ENCODE results near the gene CEBPE.

The CEBPE gene

DNA sequence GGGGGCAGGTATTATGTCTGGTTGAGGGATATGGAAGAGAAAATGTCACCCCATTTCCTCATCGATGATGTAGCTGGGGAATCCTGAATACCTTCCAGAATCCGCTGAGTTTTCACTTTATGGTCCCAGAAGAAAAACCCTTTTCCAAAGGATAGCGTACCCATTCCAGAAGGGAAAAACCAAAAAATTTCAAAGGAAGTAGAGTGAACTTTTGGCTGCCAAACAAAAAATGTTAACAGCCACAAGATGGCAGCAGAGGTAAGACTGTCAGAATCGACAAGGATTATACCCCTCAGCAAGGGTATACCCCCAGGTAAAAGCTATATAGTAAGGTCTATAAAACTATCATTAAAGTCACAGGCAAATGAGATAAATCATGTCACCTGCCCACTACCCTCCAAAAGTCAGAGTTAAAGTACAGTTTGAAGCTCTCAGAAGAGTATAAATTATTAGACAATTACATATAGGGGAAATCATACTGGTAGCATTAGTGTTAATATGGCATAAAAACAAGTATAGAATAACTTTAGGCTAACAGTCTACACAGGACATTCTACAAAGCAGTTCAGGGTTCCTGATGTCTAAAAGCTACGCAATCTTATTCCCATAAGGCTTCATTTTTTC is 42.2 kb downstream of the CEBPE start:
- peak; percentile 43 for DNase-seq (ENCODE audit: low spot score)

DNA sequence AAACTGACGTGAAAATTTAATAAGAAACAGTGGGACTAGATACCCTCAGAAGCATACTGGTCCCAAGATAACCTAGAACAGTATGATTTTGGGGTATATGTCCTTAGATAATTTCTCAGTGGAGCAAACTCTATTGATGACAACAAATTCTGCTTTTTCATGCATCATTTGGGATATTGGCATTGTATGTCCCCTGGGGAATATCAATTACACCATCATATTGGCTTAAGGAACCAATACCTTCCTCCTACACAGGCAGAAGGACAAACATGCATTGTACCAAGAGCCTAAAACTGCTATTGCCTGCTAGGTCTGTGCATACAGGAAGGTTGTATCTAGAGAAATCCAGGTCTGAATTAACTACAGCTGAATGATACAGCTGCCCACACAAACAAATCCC is 44.1 kb downstream of the CEBPE start:
- DNase-seq (ENCODE audit: low spot score) = no peak

- peak; percentile 34 for DNase-seq (ENCODE audit: low spot score)
Observed at GRCh38 chr14:23071921-23072539, 47.0 kb downstream of the CEBPE start.

DNA sequence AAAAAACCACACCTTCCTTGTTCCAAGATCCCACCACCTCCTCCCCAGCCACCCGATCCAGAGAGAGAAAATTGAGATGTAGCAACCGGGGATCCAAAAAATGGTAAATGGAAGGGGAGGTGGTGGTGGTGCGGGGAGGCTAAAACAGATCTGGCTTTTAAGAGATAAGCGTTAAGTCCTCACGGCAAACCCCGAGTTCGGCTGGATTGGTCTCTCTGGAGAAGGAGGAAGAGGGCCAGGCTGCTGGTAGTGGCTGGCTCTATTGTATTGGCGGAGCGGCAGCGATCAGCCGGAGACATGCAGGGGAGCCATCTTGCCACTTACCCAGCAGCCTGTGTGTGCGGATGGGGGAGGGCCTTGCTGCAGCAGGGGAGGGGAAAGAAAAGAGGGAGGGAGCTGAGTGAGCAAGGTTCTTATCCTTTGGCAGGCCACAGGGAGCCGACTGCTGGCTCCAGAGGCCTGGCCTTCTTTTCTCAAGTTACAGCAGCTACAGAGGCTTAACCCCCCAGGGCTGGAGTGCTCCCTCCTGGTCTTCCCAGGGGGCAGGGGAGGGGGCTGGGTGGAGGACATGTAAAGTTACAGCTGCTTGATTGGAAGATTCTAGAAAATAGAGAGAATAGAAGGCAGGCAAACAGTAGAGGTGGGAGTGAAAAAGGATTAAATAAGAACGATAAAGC is 47.7 kb downstream of the CEBPE start:
- DNase-seq (ENCODE audit: low spot score) = peak; percentile 90

GRCh38 chr14:23070262-23071129 is 48.6 kb downstream of the CEBPE start:
- no peak for DNase-seq (ENCODE audit: low spot score)

DNA sequence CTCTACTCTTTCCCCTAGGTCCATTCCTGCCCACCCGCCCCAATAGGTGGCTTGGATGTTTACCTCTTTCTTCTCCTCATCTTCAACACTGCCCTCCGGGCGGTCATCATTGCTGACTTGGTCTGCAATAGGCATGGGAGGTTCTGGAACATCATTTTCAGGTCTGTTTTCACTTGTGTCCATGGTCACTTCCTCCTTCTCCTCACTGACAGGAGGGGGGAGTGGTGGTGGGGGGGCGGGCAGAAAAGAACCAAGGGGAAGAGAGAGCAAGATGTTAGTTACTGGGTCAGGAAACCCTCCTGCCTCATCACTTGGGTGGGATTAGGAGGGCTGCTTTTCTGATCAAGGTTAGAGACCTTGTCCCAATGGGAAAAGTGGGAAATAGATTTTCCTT is 49.6 kb downstream of the CEBPE start:
- no peak for DNase-seq (ENCODE audit: low spot score)

- peak; percentile 92 for DNase-seq (ENCODE audit: low spot score)
Observed at GRCh38 chr14:23068789-23069412, 50.2 kb downstream of the CEBPE start.

DNA sequence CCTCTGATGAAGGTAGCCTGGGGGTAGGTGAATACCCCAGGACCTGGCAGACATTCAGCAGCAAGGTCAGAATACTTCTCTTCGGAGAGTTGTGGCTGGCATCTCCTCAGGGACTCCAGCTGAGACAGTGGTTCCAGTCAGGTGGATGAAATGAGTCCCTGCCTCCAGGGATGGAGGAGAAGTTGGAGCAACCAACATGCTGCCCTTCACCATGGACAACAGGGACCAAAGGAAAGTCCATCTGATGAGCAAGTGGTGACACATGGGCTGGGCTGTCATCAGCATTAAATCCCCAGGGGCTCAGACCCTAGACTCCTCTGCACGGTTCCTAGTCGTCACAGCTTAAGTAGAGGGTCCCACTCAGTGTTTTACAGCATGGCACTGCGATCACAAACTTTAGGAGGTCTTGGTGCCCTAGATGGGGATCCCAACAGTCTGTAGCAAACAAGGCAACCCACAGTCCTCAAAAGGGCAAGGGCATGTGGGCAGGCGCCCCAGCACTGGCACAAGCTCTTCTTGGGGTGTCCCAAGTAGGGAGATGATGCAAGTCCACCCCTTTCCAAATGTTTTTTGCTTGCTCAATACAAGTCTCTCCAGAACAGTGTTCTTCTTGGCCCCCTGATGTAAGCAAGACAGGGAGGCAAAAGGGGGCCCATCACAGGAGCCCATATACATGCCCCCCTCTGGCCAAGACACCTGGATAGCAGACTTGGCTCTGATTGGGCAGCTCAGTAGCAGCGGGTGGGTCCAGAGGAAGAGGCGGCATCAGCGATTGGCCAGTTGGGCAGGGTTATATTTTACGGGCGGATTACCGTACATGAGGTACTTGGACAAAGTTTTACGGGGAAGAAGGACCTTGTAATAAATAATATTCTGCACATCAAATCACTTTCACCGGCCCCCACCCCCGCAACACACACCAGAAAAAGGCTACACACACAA is 50.9 kb downstream of the CEBPE start:
- DNase-seq (ENCODE audit: low spot score) = no peak
